Measurements from ENCODE around the gene RYR3.

Gene RYR3

GRCh38 chr15:33865416-33865815, 554.6 kb downstream of the RYR3 start:
- Histone ChIP-seq H3K4me3 (ENCODE audit: low read length) (no peak overlapping the region), H3K9me3 (ENCODE audit: control insufficient read depth, low read length) (no peaks in the 10 kb centered on the region), H3K9ac (ENCODE audit: low read length) (no peak overlapping the region), H3K4me1 (ENCODE audit: control insufficient read depth, insufficient read depth, low read length) (no peaks in the 10 kb centered on the region), H3K36me3 (ENCODE audit: control insufficient read depth, insufficient read depth, low read length) (no peaks in the 10 kb centered on the region), H3K27me3 (ENCODE audit: control insufficient read depth, insufficient read depth, low read length) (no peaks in the 10 kb centered on the region)

DNA sequence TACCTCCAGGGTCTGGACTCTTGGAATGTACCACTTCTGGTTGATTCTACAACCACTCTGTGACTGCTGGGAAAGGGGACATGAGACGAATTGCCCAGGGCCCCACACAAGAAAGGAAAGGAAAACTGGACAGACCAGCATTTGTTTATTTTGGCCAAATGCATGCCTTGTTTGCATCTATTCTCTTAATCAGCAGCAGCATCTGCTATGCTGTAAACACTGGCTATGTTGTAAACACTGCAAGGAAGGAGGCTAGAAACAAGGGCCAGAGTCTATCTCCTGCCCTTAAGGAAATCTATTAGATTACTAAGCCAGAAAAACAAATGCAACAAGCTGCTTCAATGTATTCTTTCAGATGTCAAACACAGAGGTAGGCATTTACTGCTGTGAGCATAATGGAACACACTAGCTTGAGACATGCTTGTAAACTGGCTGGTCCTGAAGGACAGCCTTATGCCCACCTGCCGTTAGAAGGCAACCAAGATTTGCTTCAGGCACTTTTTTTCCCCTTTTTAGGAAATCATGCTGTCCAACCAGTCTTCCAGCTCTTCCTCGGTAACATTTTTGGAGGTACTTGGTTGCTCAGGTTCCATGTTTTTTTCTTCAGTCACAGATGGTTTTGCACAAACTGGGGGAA, 555.5 kb downstream of the RYR3 start:
- Histone ChIP-seq H3K9me3 (ENCODE audit: control insufficient read depth, low read length) (no peaks in the 10 kb centered on the region), H3K36me3 (ENCODE audit: control insufficient read depth, insufficient read depth, low read length) (no peaks in the 10 kb centered on the region), H3K4me3 (ENCODE audit: low read length) (no peak overlapping the region), H3K9ac (ENCODE audit: low read length) (no peak overlapping the region), H3K27me3 (ENCODE audit: control insufficient read depth, insufficient read depth, low read length) (no peaks in the 10 kb centered on the region), H3K4me1 (ENCODE audit: control insufficient read depth, insufficient read depth, low read length) (no peaks in the 10 kb centered on the region)

DNA sequence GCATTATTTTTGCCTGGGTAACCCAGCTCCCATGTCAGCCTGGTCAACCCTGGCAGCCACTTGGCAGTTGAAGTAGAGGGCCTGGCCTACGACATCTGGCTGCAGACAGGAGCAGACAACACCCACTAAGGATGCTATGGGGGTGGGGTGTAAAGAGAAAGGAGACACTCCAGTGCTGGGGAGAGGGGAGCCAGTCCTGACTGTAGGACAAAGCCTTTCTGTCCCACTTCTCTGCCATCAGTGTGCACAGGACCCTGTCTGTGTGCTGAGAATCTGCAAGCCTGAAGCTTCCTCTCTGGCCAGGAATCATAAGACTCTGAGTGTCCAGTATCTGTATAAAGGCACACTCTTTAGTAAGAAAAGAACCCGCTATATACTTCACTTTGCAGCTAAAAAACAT, 561.2 kb downstream of the RYR3 start:
- no peaks in the 10 kb centered on the region for H3K27me3 ChIP-seq (ENCODE audit: control insufficient read depth, insufficient read depth, low read length)
- H3K9ac ChIP-seq (ENCODE audit: low read length): no peak overlapping the region

GRCh38 chr15:33872416-33873106, 561.8 kb downstream of the RYR3 start:
- H3K4me1 ChIP-seq (ENCODE audit: control insufficient read depth, insufficient read depth, low read length): no peaks in the 10 kb centered on the region
- H3K36me3 ChIP-seq (ENCODE audit: control insufficient read depth, insufficient read depth, low read length): no peaks in the 10 kb centered on the region
- H3K4me3 ChIP-seq (ENCODE audit: low read length): no peak overlapping the region
- H3K9me3 ChIP-seq (ENCODE audit: control insufficient read depth, low read length): no peaks in the 10 kb centered on the region
- H3K27me3 ChIP-seq (ENCODE audit: control insufficient read depth, insufficient read depth, low read length): no peaks in the 10 kb centered on the region
- no peak overlapping the region for H3K9ac ChIP-seq (ENCODE audit: low read length)

More for the DNA sequence above, 561.2 kb downstream of the RYR3 start:
- Histone ChIP-seq H3K4me3 (ENCODE audit: low read length) (no peak overlapping the region), H3K4me1 (ENCODE audit: control insufficient read depth, insufficient read depth, low read length) (no peaks in the 10 kb centered on the region), H3K36me3 (ENCODE audit: control insufficient read depth, insufficient read depth, low read length) (no peaks in the 10 kb centered on the region), H3K9me3 (ENCODE audit: control insufficient read depth, low read length) (no peaks in the 10 kb centered on the region)

DNA sequence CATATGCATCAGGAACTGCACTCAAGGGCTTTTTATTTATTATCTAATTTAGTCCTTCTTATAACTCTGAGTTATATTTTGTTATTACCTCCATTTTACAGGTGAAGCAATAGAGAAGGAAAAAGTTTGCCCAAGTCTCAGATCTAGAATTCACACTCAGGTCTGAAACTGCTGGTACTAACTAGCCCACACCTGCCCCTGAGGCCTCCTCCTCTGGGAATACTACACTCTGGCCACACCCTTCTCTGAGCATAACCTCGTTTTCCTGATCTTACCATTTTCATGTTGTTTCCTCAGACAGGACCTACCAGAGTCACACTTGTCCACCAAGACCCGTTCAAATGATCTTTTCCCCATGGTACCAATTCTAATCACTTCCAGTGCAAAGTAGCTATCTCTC, 563.4 kb downstream of the RYR3 start:
- H3K4me3 ChIP-seq (ENCODE audit: low read length): no peak overlapping the region
- no peaks in the 10 kb centered on the region for H3K4me1 ChIP-seq (ENCODE audit: control insufficient read depth, insufficient read depth, low read length)
- no peaks in the 10 kb centered on the region for H3K9me3 ChIP-seq (ENCODE audit: control insufficient read depth, low read length)
- no peaks in the 10 kb centered on the region for H3K36me3 ChIP-seq (ENCODE audit: control insufficient read depth, insufficient read depth, low read length)
- H3K27me3 ChIP-seq (ENCODE audit: control insufficient read depth, insufficient read depth, low read length): no peaks in the 10 kb centered on the region
- H3K9ac ChIP-seq (ENCODE audit: low read length): no peak overlapping the region

DNA sequence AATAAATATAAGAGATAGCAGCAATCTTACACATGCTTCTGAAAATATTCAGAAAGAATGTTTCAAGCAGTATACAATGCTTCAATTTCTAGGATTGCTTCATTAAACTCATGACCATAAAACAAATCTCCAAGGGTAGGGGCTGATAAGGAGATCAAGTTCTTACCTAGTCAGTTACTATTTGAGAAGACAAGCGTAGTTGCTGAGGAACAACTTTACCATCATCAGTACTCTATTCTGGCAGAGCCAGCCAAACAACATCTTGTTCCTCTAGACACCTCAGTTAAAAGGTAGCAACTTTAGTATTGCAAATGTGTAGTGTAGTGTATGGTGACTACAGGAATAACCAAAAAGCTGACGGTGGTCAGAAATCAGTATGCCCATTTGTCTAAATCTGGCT, 572.2 kb downstream of the RYR3 start:
- H3K9ac ChIP-seq (ENCODE audit: low read length): no peak overlapping the region
- no peak overlapping the region for H3K4me3 ChIP-seq (ENCODE audit: low read length)
- no peaks in the 10 kb centered on the region for H3K36me3 ChIP-seq (ENCODE audit: control insufficient read depth, insufficient read depth, low read length)
- H3K27me3 ChIP-seq (ENCODE audit: control insufficient read depth, insufficient read depth, low read length): no peaks in the 10 kb centered on the region
- H3K9me3 ChIP-seq (ENCODE audit: control insufficient read depth, low read length): no peaks in the 10 kb centered on the region
- H3K4me1 ChIP-seq (ENCODE audit: control insufficient read depth, insufficient read depth, low read length): no peaks in the 10 kb centered on the region

- Histone ChIP-seq H3K27me3 (ENCODE audit: control insufficient read depth, insufficient read depth, low read length) (no peaks in the 10 kb centered on the region), H3K4me1 (ENCODE audit: control insufficient read depth, insufficient read depth, low read length) (no peaks in the 10 kb centered on the region)
Observed at GRCh38 chr15:33888176-33888575, 577.4 kb downstream of the RYR3 start.

DNA sequence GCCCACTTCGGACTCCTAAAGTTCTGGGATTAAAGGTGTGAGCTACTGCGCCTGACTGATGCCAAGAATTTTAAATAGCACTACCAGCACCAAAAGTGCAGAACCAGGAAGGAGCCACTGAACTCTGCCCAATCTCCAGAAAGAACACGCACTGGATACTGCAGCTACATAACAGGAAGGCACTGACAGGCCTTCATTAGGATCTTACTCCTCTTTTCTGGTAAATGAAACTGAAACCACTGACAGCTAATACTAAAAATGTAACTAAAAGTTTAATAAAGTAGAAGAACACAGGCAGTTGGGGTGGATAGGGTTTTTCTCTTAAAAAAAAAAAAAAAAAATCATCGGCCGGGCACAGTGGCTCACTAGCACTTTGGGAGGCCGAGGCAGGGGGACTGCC, 583.4 kb downstream of the RYR3 start:
- Histone ChIP-seq H3K4me3 (ENCODE audit: low read length) (no peak overlapping the region), H3K4me1 (ENCODE audit: control insufficient read depth, insufficient read depth, low read length) (no peaks in the 10 kb centered on the region), H3K36me3 (ENCODE audit: control insufficient read depth, insufficient read depth, low read length) (no peaks in the 10 kb centered on the region), H3K9me3 (ENCODE audit: control insufficient read depth, low read length) (no peaks in the 10 kb centered on the region), H3K27me3 (ENCODE audit: control insufficient read depth, insufficient read depth, low read length) (no peaks in the 10 kb centered on the region), H3K9ac (ENCODE audit: low read length) (no peak overlapping the region)

More at GRCh38 chr15:33888176-33888575, 577.4 kb downstream of the RYR3 start:
- Histone ChIP-seq H3K36me3 (ENCODE audit: control insufficient read depth, insufficient read depth, low read length) (no peaks in the 10 kb centered on the region), H3K9me3 (ENCODE audit: control insufficient read depth, low read length) (no peaks in the 10 kb centered on the region), H3K4me3 (ENCODE audit: low read length) (no peak overlapping the region), H3K9ac (ENCODE audit: low read length) (no peak overlapping the region)

- Histone ChIP-seq H3K36me3 (ENCODE audit: control insufficient read depth, insufficient read depth, low read length) (no peaks in the 10 kb centered on the region), H3K9ac (ENCODE audit: low read length) (no peak overlapping the region), H3K9me3 (ENCODE audit: control insufficient read depth, low read length) (no peaks in the 10 kb centered on the region)
Observed at GRCh38 chr15:33902043-33902442, 591.3 kb downstream of the RYR3 start.

GRCh38 chr15:33903661-33904060, 592.9 kb downstream of the RYR3 start:
- H3K4me1 ChIP-seq (ENCODE audit: control insufficient read depth, insufficient read depth, low read length): peaks cover 6% of the 10 kb centered on the region
- no peaks in the 10 kb centered on the region for H3K9me3 ChIP-seq (ENCODE audit: control insufficient read depth, low read length)
- H3K9ac ChIP-seq (ENCODE audit: low read length): no peak overlapping the region
- no peaks in the 10 kb centered on the region for H3K27me3 ChIP-seq (ENCODE audit: control insufficient read depth, insufficient read depth, low read length)
- no peak overlapping the region for H3K4me3 ChIP-seq (ENCODE audit: low read length)
- H3K36me3 ChIP-seq (ENCODE audit: control insufficient read depth, insufficient read depth, low read length): no peaks in the 10 kb centered on the region

More at GRCh38 chr15:33902043-33902442, 591.3 kb downstream of the RYR3 start:
- H3K4me1 ChIP-seq (ENCODE audit: control insufficient read depth, insufficient read depth, low read length): peaks cover 6% of the 10 kb centered on the region
- no peaks in the 10 kb centered on the region for H3K27me3 ChIP-seq (ENCODE audit: control insufficient read depth, insufficient read depth, low read length)
- no peak overlapping the region for H3K4me3 ChIP-seq (ENCODE audit: low read length)

GRCh38 chr15:33907326-33907725, 596.6 kb downstream of the RYR3 start:
- Histone ChIP-seq H3K4me1 (ENCODE audit: control insufficient read depth, insufficient read depth, low read length) (peaks cover 6% of the 10 kb centered on the region), H3K9me3 (ENCODE audit: control insufficient read depth, low read length) (no peaks in the 10 kb centered on the region), H3K9ac (ENCODE audit: low read length) (no peak overlapping the region), H3K27me3 (ENCODE audit: control insufficient read depth, insufficient read depth, low read length) (no peaks in the 10 kb centered on the region), H3K4me3 (ENCODE audit: low read length) (no peak overlapping the region), H3K36me3 (ENCODE audit: control insufficient read depth, insufficient read depth, low read length) (no peaks in the 10 kb centered on the region)

GRCh38 chr15:33908406-33908805, 597.6 kb downstream of the RYR3 start:
- H3K9me3 ChIP-seq (ENCODE audit: control insufficient read depth, low read length): no peaks in the 10 kb centered on the region
- no peaks in the 10 kb centered on the region for H3K36me3 ChIP-seq (ENCODE audit: control insufficient read depth, insufficient read depth, low read length)
- H3K9ac ChIP-seq (ENCODE audit: low read length): no peak overlapping the region
- no peaks in the 10 kb centered on the region for H3K27me3 ChIP-seq (ENCODE audit: control insufficient read depth, insufficient read depth, low read length)
- no peak overlapping the region for H3K4me3 ChIP-seq (ENCODE audit: low read length)
- H3K4me1 ChIP-seq (ENCODE audit: control insufficient read depth, insufficient read depth, low read length): peaks cover 6% of the 10 kb centered on the region
